ENCODE measurements around the gene NR1D1. TPM values are rescaled to one million over a fixed set of nuclear protein-coding genes. Genes with fewer than 3 reads are reported as not detected.
A peak's percentile ranks its signal among the peaks of the same experiment; 100 is the strongest.

NR1D1 gene
- total and polyA plus RNA-seq, 2 of the 13 experiments (the other 11 are each of a cell fraction or from before 2014, with no cell fraction given): 2.1 to 2.7 TPM

DNA sequence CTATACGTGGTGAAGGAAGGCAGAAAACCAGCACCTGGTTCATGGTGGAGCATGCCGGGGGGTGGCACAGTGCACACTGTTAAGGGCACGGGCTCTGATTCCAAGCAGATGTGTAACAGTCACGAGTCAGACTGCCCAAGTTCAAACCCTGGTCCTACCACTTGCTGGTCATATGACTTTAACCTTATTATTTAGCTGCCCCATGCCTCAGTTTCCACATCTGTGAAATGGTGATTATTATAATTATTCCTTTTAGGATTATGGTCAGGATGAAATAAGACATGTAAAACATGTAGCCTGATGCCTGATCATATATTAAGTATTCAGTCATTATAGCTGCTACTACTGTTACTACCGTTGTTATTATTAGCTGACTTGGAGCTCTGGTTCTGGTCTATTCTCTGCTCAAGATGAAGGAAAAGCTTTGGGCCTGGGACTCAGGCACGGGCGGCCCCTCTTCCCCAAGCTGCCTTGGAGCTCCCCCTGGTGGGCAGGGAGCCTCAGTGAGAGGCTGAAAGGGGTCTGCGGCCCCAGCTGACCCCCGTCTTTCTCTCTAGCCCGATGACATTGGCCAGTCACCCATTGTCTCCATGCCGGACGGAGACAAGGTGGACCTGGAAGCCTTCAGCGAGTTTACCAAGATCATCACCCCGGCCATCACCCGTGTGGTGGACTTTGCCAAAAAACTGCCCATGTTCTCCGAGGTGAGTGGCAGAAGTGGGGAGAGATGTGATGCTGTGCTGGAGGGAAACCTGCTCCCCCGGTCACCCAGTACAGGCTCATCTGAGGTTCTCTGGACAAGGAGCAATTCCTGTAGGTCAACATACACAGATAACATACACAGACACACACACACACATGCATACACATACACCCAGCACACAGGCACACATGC is 14.0 kb downstream of the NR1D1 start (continued):
- TF ChIP-seq ZNF563 (CRISPR knock-in tag; IDR thresholded peaks at IDR 0.05) (no peak), GFI1 (CRISPR knock-in tag; IDR thresholded peaks at IDR 0.05; ENCODE audit: borderline replicate concordance) (peak; percentile 44; the same call in 1 of the 2 replicates), FOXJ3 (CRISPR knock-in tag; IDR thresholded peaks at IDR 0.05; ENCODE audit: borderline replicate concordance) (no peak), ZNF326 (CRISPR knock-in tag; IDR thresholded peaks at IDR 0.05; ENCODE audit: borderline replicate concordance) (no peak), NR2F6 (IDR thresholded peaks at IDR 0.05) (no peak), NR2F6 (CRISPR knock-in tag; IDR thresholded peaks at IDR 0.05) (0 out of 2 replicates have a peak, but pooled peaks have one; percentile 17), THAP11 (CRISPR knock-in tag; IDR thresholded peaks at IDR 0.05) (peak; percentile 67), YEATS2 (CRISPR knock-in tag; IDR thresholded peaks at IDR 0.05; ENCODE audit: borderline replicate concordance) (no peak), XRCC5 (optimal IDR thresholded peaks at IDR 0.05; ENCODE audit: low read length) (peak; percentile 82), KAT8 (CRISPR knock-in tag; IDR thresholded peaks at IDR 0.05) (no peak), ZMYM4 (CRISPR knock-in tag; IDR thresholded peaks at IDR 0.05) (no peak), ZNF12 (CRISPR knock-in tag; IDR thresholded peaks at IDR 0.05) (no peak), PHB2 (IDR thresholded peaks at IDR 0.05; ENCODE audit: partially characterized antibody) (no peak), RXRB (CRISPR knock-in tag; IDR thresholded peaks at IDR 0.05; ENCODE audit: borderline replicate concordance) (peak; percentile 86), ZNF737 (CRISPR knock-in tag; IDR thresholded peaks at IDR 0.05; ENCODE audit: borderline replicate concordance) (no peak), ZNF235 (CRISPR knock-in tag; IDR thresholded peaks at IDR 0.05; ENCODE audit: borderline replicate concordance) (no peak), SMARCE1 (IDR thresholded peaks at IDR 0.05; ENCODE audit: borderline replicate concordance) (no peak)
- TF ChIP-seq, protein P1, sequence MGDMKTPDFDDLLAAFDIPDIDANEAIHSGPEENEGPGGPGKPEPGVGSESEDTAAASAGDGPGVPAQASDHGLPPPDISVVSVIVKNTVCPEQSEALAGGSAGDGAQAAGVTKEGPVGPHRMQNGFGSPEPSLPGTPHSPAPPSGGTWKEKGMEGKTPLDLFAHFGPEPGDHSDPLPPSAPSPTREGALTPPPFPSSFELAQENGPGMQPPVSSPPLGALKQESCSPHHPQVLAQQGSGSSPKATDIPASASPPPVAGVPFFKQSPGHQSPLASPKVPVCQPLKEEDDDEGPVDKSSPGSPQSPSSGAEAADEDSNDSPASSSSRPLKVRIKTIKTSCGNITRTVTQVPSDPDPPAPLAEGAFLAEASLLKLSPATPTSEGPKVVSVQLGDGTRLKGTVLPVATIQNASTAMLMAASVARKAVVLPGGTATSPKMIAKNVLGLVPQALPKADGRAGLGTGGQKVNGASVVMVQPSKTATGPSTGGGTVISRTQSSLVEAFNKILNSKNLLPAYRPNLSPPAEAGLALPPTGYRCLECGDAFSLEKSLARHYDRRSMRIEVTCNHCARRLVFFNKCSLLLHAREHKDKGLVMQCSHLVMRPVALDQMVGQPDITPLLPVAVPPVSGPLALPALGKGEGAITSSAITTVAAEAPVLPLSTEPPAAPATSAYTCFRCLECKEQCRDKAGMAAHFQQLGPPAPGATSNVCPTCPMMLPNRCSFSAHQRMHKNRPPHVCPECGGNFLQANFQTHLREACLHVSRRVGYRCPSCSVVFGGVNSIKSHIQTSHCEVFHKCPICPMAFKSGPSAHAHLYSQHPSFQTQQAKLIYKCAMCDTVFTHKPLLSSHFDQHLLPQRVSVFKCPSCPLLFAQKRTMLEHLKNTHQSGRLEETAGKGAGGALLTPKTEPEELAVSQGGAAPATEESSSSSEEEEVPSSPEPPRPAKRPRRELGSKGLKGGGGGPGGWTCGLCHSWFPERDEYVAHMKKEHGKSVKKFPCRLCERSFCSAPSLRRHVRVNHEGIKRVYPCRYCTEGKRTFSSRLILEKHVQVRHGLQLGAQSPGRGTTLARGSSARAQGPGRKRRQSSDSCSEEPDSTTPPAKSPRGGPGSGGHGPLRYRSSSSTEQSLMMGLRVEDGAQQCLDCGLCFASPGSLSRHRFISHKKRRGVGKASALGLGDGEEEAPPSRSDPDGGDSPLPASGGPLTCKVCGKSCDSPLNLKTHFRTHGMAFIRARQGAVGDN (CRISPR knock-in tag; IDR thresholded peaks at IDR 0.05): peak; percentile 54; the same call in 1 of the 2 replicates
- TF ChIP-seq, protein P2, sequence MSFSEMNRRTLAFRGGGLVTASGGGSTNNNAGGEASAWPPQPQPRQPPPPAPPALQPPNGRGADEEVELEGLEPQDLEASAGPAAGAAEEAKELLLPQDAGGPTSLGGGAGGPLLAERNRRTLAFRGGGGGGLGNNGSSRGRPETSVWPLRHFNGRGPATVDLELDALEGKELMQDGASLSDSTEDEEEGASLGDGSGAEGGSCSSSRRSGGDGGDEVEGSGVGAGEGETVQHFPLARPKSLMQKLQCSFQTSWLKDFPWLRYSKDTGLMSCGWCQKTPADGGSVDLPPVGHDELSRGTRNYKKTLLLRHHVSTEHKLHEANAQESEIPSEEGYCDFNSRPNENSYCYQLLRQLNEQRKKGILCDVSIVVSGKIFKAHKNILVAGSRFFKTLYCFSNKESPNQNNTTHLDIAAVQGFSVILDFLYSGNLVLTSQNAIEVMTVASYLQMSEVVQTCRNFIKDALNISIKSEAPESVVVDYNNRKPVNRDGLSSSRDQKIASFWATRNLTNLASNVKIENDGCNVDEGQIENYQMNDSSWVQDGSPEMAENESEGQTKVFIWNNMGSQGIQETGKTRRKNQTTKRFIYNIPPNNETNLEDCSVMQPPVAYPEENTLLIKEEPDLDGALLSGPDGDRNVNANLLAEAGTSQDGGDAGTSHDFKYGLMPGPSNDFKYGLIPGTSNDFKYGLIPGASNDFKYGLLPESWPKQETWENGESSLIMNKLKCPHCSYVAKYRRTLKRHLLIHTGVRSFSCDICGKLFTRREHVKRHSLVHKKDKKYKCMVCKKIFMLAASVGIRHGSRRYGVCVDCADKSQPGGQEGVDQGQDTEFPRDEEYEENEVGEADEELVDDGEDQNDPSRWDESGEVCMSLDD (CRISPR knock-in tag; IDR thresholded peaks at IDR 0.05; ENCODE audit: borderline replicate concordance): no peak
- TF ChIP-seq, protein P3, sequence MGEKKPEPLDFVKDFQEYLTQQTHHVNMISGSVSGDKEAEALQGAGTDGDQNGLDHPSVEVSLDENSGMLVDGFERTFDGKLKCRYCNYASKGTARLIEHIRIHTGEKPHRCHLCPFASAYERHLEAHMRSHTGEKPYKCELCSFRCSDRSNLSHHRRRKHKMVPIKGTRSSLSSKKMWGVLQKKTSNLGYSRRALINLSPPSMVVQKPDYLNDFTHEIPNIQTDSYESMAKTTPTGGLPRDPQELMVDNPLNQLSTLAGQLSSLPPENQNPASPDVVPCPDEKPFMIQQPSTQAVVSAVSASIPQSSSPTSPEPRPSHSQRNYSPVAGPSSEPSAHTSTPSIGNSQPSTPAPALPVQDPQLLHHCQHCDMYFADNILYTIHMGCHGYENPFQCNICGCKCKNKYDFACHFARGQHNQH (CRISPR knock-in tag; IDR thresholded peaks at IDR 0.05): 0 out of 2 replicates have a peak, but pooled peaks have one; percentile 39
